Peyer's patch (tissue), 4 donors: ENCODE measurements around the gene KLF2. TPM values are rescaled to one million over a fixed set of nuclear protein-coding genes. Genes with fewer than 3 reads are reported as not detected.

Experiments
- DNase-seq, 3 donors: peaks; one replicate each; pipeline ENCODE4 v3.0.0-alpha.2; 2017 to 2019
- H3K27ac ChIP-seq, 4 donors: fragments of 200-600 bp; sonication (generic); one replicate each; pipeline ENCODE4 v1.5.1; 2016 to 2019
- H3K27me3 ChIP-seq, 2 donors: fragments of 200-600 bp; sonication (generic); one replicate each; pipeline ENCODE4 v1.5.1; 2019
- H3K36me3 ChIP-seq, 3 donors: fragments of 200-600 bp; sonication (generic); one replicate each; pipeline ENCODE4 v1.5.1; 2016 to 2019
- H3K4me1 ChIP-seq, 4 donors: fragments of 200-600 bp; sonication (generic); one replicate each; pipeline ENCODE4 v1.5.1; 2016 to 2019
- H3K4me3 ChIP-seq, 4 donors: fragments of 200-600 bp; sonication (generic); 1 replicate in 3 of 4; 2 replicates in 1 of 4; pipeline ENCODE4 v1.5.1; 2016 to 2019; ENCODE audit warnings: mild to moderate bottlenecking in 1 of 4
- H3K9me3 ChIP-seq, 4 donors: fragments of 200-600 bp; sonication (generic); one replicate each; pipeline ENCODE4 v1.5.1; 2016 to 2019; ENCODE audit warnings: mild to moderate bottlenecking in 1 of 4
- CTCF ChIP-seq, 6 experiments: fragments of 450-650 bp in 4 of 6; fragments of 200-600 bp in 2 of 6; sonication (generic) in 1 of 6; IDR thresholded peaks; one replicate each; pipeline ENCODE4 v1.5.1; 2017 to 2019; ENCODE audit warnings: antibody characterized with exemption in 6 of 6, mild to moderate bottlenecking in 3 of 6, moderate library complexity in 1 of 6
- POLR2A ChIP-seq, 2 donors: fragments of 450-650 bp; IDR thresholded peaks; one replicate each; pipeline ENCODE4 v1.5.1; 2017; ENCODE audit warnings: antibody characterized with exemption in 2 of 2, mild to moderate bottlenecking in 2 of 2, moderate library complexity in 2 of 2
- total RNA-seq, 4 donors: library from RNA; depleted of rRNA; stranded (reverse); fragments of >200 nt; gene quantifications; one replicate each; pipeline ENCODE4 v1.1.0, GENCODE V29; 2016

Gene KLF2
- total RNA-seq, 4 donors from 2014 or later: 12.1 to 129 (median 37.2) TPM

- H3K36me3 ChIP-seq: no peaks in the 10 kb centered on the region
- peaks cover 3 to 34% (median 25%) of the 10 kb centered on the region in 4 donors for H3K4me1 ChIP-seq
- peak overlapping the region; percentile 66 to 94 (median 80) for H3K27ac ChIP-seq
- H3K9me3 ChIP-seq: no peaks in the 10 kb centered on the region
- no peak for TF ChIP-seq POLR2A (IDR thresholded peaks at IDR 0.05)
- TF ChIP-seq CTCF (IDR thresholded peaks at IDR 0.05): no peak
- no peaks in the 10 kb centered on the region for H3K27me3 ChIP-seq
- no peak overlapping the region for H3K4me3 ChIP-seq
- no peak for DNase-seq
Measured at GRCh38 chr19:16363852-16364230, 39.2 kb downstream of the KLF2 start.

GRCh38 chr19:16364231-16364865 is 39.7 kb downstream of the KLF2 start:
- TF ChIP-seq CTCF (IDR thresholded peaks at IDR 0.05): no peak
- no peak for TF ChIP-seq POLR2A (IDR thresholded peaks at IDR 0.05)
- no peak overlapping the region for H3K4me3 ChIP-seq
- peaks cover 3 to 34% (median 30%) of the 10 kb centered on the region in 4 donors for H3K4me1 ChIP-seq
- no peaks in the 10 kb centered on the region for H3K9me3 ChIP-seq
- H3K27me3 ChIP-seq: no peaks in the 10 kb centered on the region
- H3K27ac ChIP-seq: peak overlapping the region in 1 of 4 donors; percentile 76
- H3K36me3 ChIP-seq: no peaks in the 10 kb centered on the region
- no peak for DNase-seq

GRCh38 chr19:16365300-16365996 is 40.8 kb downstream of the KLF2 start:
- Histone ChIP-seq H3K9me3 (no peaks in the 10 kb centered on the region), H3K4me3 (no peak overlapping the region), H3K36me3 (no peaks in the 10 kb centered on the region), H3K27me3 (no peaks in the 10 kb centered on the region), H3K4me1 (peaks cover 3 to 42% (median 39%) of the 10 kb centered on the region in 4 donors), H3K27ac (peak overlapping the region; percentile 16 to 87 (median 67))
- no peak for DNase-seq
- TF ChIP-seq CTCF (IDR thresholded peaks at IDR 0.05) (peak in 1 of 6 experiments; percentile 6), POLR2A (IDR thresholded peaks at IDR 0.05) (no peak)

GRCh38 chr19:16366056-16366432 is 41.4 kb downstream of the KLF2 start:
- H3K4me3 ChIP-seq: no peak overlapping the region
- no peaks in the 10 kb centered on the region for H3K36me3 ChIP-seq
- no peaks in the 10 kb centered on the region for H3K9me3 ChIP-seq
- TF ChIP-seq POLR2A (IDR thresholded peaks at IDR 0.05) (no peak), CTCF (IDR thresholded peaks at IDR 0.05) (no peak)
- no peaks in the 10 kb centered on the region for H3K27me3 ChIP-seq
- DNase-seq: no peak
- peak overlapping the region; percentile 16 to 87 (median 67) for H3K27ac ChIP-seq
- peaks cover 3 to 48% (median 45%) of the 10 kb centered on the region in 4 donors for H3K4me1 ChIP-seq

GRCh38 chr19:16366433-16367260 is 42.0 kb downstream of the KLF2 start:
- DNase-seq: peak; percentile 42 to 71 (median 60)
- H3K9me3 ChIP-seq: no peaks in the 10 kb centered on the region
- no peaks in the 10 kb centered on the region for H3K27me3 ChIP-seq

More at GRCh38 chr19:16366433-16367260, 42.0 kb downstream of the KLF2 start:
- no peak for TF ChIP-seq CTCF (IDR thresholded peaks at IDR 0.05)
- TF ChIP-seq POLR2A (IDR thresholded peaks at IDR 0.05): no peak
- peak overlapping the region in 3 of 4 donors; percentile 53 to 87 (median 76) for H3K27ac ChIP-seq
- peaks cover 3 to 54% (median 47%) of the 10 kb centered on the region in 4 donors for H3K4me1 ChIP-seq
- no peaks in the 10 kb centered on the region for H3K36me3 ChIP-seq
- peak overlapping the region in 1 of 4 donors; percentile 12 for H3K4me3 ChIP-seq
